Upper lobe of right lung (tissue), 1 donor: ENCODE results near the gene FFAR1. TPM values are rescaled to one million over a fixed set of nuclear protein-coding genes. Genes with fewer than 3 reads are reported as not detected.

Experiments
- ATAC-seq: fragments of 200-7000 bp; cut with Tn5 transposase; one replicate; pipeline ENCODE4 v1.9.1; 2020; ENCODE audit warnings: mild to moderate bottlenecking, moderate library complexity
- DNase-seq: peaks from one replicate; pipeline ENCODE4 v3.0.0-alpha.2; 2020
- H3K27ac ChIP-seq: fragments of 200-600 bp; one replicate; pipeline ENCODE4 v1.8.0; 2022
- H3K27me3 ChIP-seq: fragments of 200-600 bp; one replicate; pipeline ENCODE4 v1.8.0; 2022; ENCODE audit warnings: mild to moderate bottlenecking
- H3K36me3 ChIP-seq: fragments of 200-600 bp; one replicate; pipeline ENCODE4 v1.8.0; 2022
- H3K4me1 ChIP-seq: fragments of 200-600 bp; one replicate; pipeline ENCODE4 v1.8.0; 2022
- H3K4me3 ChIP-seq: fragments of 200-600 bp; one replicate; pipeline ENCODE4 v1.8.0; 2022; ENCODE audit warnings: mild to moderate bottlenecking
- H3K9me3 ChIP-seq: fragments of 200-600 bp; one replicate; pipeline ENCODE4 v1.8.0; 2022
- CTCF ChIP-seq: fragments of 200-600 bp; IDR thresholded peaks from one replicate; pipeline ENCODE4 v1.8.0; 2022; ENCODE audit warnings: antibody characterized with exemption
- intact Hi-C: fragments of 100-400 bp; cut with DNase I; formaldehyde crosslinking; loops from one replicate; pipeline ENCODE4 v1.11.0; 2022
- microRNA-seq: library from miRNA; unstranded; fragments of <30 nt; microRNA quantifications from one replicate; pipeline ENCODE4 v1.2.0, GENCODE V29; 2020; ENCODE audit warnings: borderline microRNAs expressed
- total RNA-seq: library from RNA; stranded (reverse); fragmentation: NEBNext Ultra II Directional; extraction: Animal tissue kit (Norgen Biotek cat#: 25700); gene quantifications from one replicate; pipeline ENCODE4 v1.2.1, GENCODE V29; 2021
- donor health status: DM: no; HTN: yes; CAD: no; lungs with severe emphysema.

Gene FFAR1
- total RNA-seq, 1 donor from 2014 or later = not detected

DNA sequence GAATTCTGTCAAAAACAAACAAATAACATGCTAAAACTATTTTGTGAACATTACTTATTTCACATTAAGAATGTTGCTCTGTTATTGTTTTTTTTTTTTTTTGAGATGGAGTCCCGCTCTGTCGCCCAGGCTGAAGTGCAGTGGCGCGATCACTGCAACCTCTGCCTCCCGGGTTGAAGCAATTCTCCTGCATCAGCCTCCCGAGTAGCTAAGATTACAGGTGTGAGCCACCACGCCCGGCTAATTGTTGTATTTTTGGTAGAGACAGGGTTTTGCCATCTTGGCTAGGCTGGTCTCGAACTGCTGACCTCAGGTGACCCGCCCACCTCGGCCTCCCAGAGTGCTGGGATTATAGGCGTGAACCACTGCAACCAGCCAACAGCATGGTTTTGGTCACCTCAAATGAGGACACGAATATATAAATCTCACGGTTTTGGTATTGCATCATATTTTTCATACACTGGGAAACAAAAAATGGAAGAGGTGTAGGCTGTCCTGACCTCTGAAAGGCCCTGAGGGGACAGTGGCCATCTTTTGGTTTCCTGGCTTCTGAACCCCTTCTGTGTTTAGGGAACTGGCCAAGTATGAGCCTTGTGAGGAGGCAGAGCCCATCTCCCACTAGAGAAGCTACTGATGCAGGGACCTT is 48.7 kb downstream of the FFAR1 start:
- intact Hi-C loops = no loop called here
- H3K4me3 ChIP-seq = no peak overlapping the region
- H3K9me3 ChIP-seq = no peaks in the 10 kb centered on the region
- H3K27ac ChIP-seq = no peak overlapping the region
- peaks cover 5% of the 10 kb centered on the region for H3K4me1 ChIP-seq
- no peak for DNase-seq
- H3K36me3 ChIP-seq = no peaks in the 10 kb centered on the region
- ATAC-seq = no peak
- no peaks in the 10 kb centered on the region for H3K27me3 ChIP-seq
- TF ChIP-seq CTCF = no peak

DNA sequence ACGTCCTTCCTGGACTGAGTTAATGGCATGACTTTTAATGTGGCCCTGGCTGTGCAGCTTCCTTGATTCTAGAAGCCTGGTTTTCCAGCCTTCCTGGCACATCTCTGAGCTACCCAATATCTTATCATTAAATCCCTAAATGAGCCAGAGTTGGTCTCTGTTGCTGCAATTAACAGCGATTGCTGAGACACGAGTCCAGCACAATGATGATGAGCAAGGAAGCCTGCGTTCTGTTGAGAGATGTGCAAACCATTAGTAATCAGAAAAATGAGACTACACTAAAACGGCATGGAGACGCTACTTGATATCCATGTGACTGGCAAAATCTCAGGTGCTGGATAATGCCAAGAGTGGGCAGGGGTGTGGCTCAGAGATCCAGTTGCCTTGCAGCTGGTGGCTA is 49.4 kb downstream of the FFAR1 start:
- no peak overlapping the region for H3K4me3 ChIP-seq
- H3K9me3 ChIP-seq = no peaks in the 10 kb centered on the region
- no peaks in the 10 kb centered on the region for H3K36me3 ChIP-seq
- ATAC-seq (no peak), DNase-seq (no peak)
- intact Hi-C loops = no loop called here
- peaks cover 5% of the 10 kb centered on the region for H3K4me1 ChIP-seq
- no peaks in the 10 kb centered on the region for H3K27me3 ChIP-seq
- TF ChIP-seq CTCF = no peak
- no peak overlapping the region for H3K27ac ChIP-seq

Small RNA genes lying within 50 kb of the gene (microRNA-seq; reads per million reads assigned to microRNA genes)
- gene MIR5196 = not detected

Other genes with a start within 250 kb of the FFAR1 start
- gene FXYD3, start 232.1 kb upstream of the FFAR1 start, total RNA-seq = 145 TPM
- 6.7 TPM for gene LGI4, start 212.8 kb upstream of the FFAR1 start, total RNA-seq
- gene FXYD1, start 209.1 kb upstream of the FFAR1 start, total RNA-seq = 67.6 TPM
- gene FXYD7, start 204.6 kb upstream of the FFAR1 start, total RNA-seq = 0.61 TPM
- gene FXYD5, start 193.2 kb upstream of the FFAR1 start, total RNA-seq = 124 TPM
- gene FAM187B, start 119.2 kb upstream of the FFAR1 start, total RNA-seq = not detected
- 79.1 TPM for gene LSR, start 98.9 kb upstream of the FFAR1 start, total RNA-seq
- 152 TPM for gene USF2, start 78.9 kb upstream of the FFAR1 start, total RNA-seq
- 1.5 TPM for gene HAMP, start 65.4 kb upstream of the FFAR1 start, total RNA-seq
- gene MAG, start 55.7 kb upstream of the FFAR1 start, total RNA-seq = not detected
- 15.8 TPM for gene CD22, start 18.7 kb upstream of the FFAR1 start, total RNA-seq
- not detected for gene FFAR3, start 10.6 kb downstream of the FFAR1 start, total RNA-seq
- not detected for gene GPR42, start 23.2 kb downstream of the FFAR1 start, total RNA-seq
- gene FFAR2, start 100.4 kb downstream of the FFAR1 start, total RNA-seq = 2.6 TPM
- not detected for gene KRTDAP, start 142.6 kb downstream of the FFAR1 start, total RNA-seq
- 79.8 TPM for gene DMKN, start 165.7 kb downstream of the FFAR1 start, total RNA-seq
- gene SBSN, start 180.4 kb downstream of the FFAR1 start, total RNA-seq = not detected
- gene GAPDHS, start 185.6 kb downstream of the FFAR1 start, total RNA-seq = not detected
- gene TMEM147, start 197.7 kb downstream of the FFAR1 start, total RNA-seq = 77.7 TPM
- not detected for gene ATP4A, start 215.8 kb downstream of the FFAR1 start, total RNA-seq
- not detected for gene PMIS2, start 238.3 kb downstream of the FFAR1 start, total RNA-seq